Measurements from ENCODE around the gene ST6GALNAC1. TPM values are rescaled to one million over a fixed set of nuclear protein-coding genes. Genes with fewer than 3 reads are reported as not detected.

The ST6GALNAC1 gene
- total and polyA plus RNA-seq, 2 of the 13 experiments (the other 11 are each of a cell fraction or from before 2014, with no cell fraction given): not detected

- TF ChIP-seq, protein P1, sequence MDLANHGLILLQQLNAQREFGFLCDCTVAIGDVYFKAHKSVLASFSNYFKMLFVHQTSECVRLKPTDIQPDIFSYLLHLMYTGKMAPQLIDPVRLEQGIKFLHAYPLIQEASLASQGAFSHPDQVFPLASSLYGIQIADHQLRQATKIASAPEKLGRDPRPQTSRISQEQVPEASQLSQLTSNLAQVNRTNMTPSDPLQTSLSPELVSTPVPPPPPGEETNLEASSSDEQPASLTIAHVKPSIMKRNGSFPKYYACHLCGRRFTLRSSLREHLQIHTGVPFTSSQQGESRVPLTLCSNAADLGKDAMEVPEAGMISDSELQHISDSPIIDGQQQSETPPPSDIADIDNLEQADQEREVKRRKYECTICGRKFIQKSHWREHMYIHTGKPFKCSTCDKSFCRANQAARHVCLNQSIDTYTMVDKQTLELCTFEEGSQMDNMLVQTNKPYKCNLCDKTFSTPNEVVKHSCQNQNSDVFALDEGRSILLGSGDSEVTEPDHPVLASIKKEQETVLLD (CRISPR knock-in tag; IDR thresholded peaks at IDR 0.05; ENCODE audit: low read depth): 0 out of 2 replicates have a peak, but pooled peaks have one; percentile 7
- TF ChIP-seq ZNF264 (CRISPR knock-in tag; IDR thresholded peaks at IDR 0.05) (no peak), CREM (IDR thresholded peaks at IDR 0.05) (no peak), CREM (CRISPR knock-in tag; IDR thresholded peaks at IDR 0.05) (no peak), CBX2 (IDR thresholded peaks at IDR 0.05; ENCODE audit: low read depth, low read length) (no peak), CBX2 (CRISPR knock-in tag; IDR thresholded peaks at IDR 0.05; ENCODE audit: low read depth) (no peak), SNAI1 (CRISPR knock-in tag; IDR thresholded peaks at IDR 0.05; ENCODE audit: borderline replicate concordance) (no peak), ZNF124 (CRISPR knock-in tag; IDR thresholded peaks at IDR 0.05) (0 out of 2 replicates have a peak, but pooled peaks have one; percentile 7), NFATC3 (CRISPR knock-in tag; IDR thresholded peaks at IDR 0.05) (no peak), CENPX (CRISPR knock-in tag; IDR thresholded peaks at IDR 0.05) (no peak), ZNF556 (CRISPR knock-in tag; IDR thresholded peaks at IDR 0.05; ENCODE audit: borderline replicate concordance) (peak; percentile 37; the same call in 1 of the 2 replicates), TEF (CRISPR knock-in tag; IDR thresholded peaks at IDR 0.05) (no peak), SALL1 (CRISPR knock-in tag; IDR thresholded peaks at IDR 0.05) (no peak; the same call in 1 of the 2 replicates), WIZ (CRISPR knock-in tag; IDR thresholded peaks at IDR 0.05) (no peak), ZNF136 (CRISPR knock-in tag; IDR thresholded peaks at IDR 0.05; ENCODE audit: low read depth) (0 out of 2 replicates have a peak, but pooled peaks have one; percentile 14), ZNF550 (CRISPR knock-in tag; IDR thresholded peaks at IDR 0.05; ENCODE audit: borderline replicate concordance) (no peak), DMAP1 (CRISPR knock-in tag; IDR thresholded peaks at IDR 0.05) (no peak; the same call in 1 of the 2 replicates), ZHX1 (CRISPR knock-in tag; IDR thresholded peaks at IDR 0.05; ENCODE audit: low read depth) (no peak), IRF1 (CRISPR knock-in tag; IDR thresholded peaks at IDR 0.05; ENCODE audit: low read depth) (no peak)
- TF ChIP-seq, protein P2, sequence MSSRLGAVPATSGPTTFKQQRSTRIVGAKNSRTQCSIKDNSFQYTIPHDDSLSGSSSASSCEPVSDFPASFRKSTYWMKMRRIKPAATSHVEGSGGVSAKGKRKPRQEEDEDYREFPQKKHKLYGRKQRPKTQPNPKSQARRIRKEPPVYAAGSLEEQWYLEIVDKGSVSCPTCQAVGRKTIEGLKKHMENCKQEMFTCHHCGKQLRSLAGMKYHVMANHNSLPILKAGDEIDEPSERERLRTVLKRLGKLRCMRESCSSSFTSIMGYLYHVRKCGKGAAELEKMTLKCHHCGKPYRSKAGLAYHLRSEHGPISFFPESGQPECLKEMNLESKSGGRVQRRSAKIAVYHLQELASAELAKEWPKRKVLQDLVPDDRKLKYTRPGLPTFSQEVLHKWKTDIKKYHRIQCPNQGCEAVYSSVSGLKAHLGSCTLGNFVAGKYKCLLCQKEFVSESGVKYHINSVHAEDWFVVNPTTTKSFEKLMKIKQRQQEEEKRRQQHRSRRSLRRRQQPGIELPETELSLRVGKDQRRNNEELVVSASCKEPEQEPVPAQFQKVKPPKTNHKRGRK (CRISPR knock-in tag; IDR thresholded peaks at IDR 0.05): no peak
- TF ChIP-seq, protein P3, sequence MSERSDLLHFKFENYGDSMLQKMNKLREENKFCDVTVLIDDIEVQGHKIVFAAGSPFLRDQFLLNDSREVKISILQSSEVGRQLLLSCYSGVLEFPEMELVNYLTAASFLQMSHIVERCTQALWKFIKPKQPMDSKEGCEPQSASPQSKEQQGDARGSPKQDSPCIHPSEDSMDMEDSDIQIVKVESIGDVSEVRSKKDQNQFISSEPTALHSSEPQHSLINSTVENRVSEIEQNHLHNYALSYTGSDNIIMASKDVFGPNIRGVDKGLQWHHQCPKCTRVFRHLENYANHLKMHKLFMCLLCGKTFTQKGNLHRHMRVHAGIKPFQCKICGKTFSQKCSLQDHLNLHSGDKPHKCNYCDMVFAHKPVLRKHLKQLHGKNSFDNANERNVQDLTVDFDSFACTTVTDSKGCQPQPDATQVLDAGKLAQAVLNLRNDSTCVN (CRISPR knock-in tag; IDR thresholded peaks at IDR 0.05; ENCODE audit: borderline replicate concordance): no peak
Measured at GRCh38 chr17:76597156-76598003, 46.2 kb downstream of the ST6GALNAC1 start (continued).

Data from HepG2 (cell line).